ENCODE measurements around the gene FNTB. TPM values are rescaled to one million over a fixed set of nuclear protein-coding genes. Genes with fewer than 3 reads are reported as not detected.

Gene FNTB
- total and polyA plus RNA-seq, 5 donors from 2014 or later: 6.3 to 15.5 (median 7.9) TPM

- peaks cover 38% of the 10 kb centered on the region for H3K36me3 ChIP-seq (ENCODE audit: control insufficient read depth, insufficient read depth, low read length)
- no peak overlapping the region for H3K4me3 ChIP-seq (ENCODE audit: low read depth, low read length)
- no peak for ATAC-seq (ENCODE audit: low read depth in 2 of 2)
- H3K27me3 ChIP-seq (ENCODE audit: control insufficient read depth, insufficient read depth, low read length): no peaks in the 10 kb centered on the region
- H3K36me3 Mint-ChIP-seq: peaks cover 49% of the 10 kb centered on the region
- H3K27ac Mint-ChIP-seq: peak overlapping the region in 1 of 3 donors; percentile 55
- DNase-seq: no peak
- H3K27ac ChIP-seq (ENCODE audit: insufficient read depth, low read length, poor library complexity, severe bottlenecking): no peak overlapping the region
- H3K9me3 ChIP-seq (ENCODE audit: control insufficient read depth in 2 of 2, low read length in 2 of 2): no peaks in the 10 kb centered on the region
- H3K4me1 ChIP-seq (ENCODE audit: control insufficient read depth, insufficient read depth, low read length, poor library complexity, severe bottlenecking): no peaks in the 10 kb centered on the region
- H3K27me3 Mint-ChIP-seq: no peaks in the 10 kb centered on the region
- H3K4me3 Mint-ChIP-seq: no peak overlapping the region
- peaks cover 0 to 2% (median 0%) of the 10 kb centered on the region in 4 donors for H3K4me1 Mint-ChIP-seq
- H3K9me3 Mint-ChIP-seq: peaks cover 0 to 2% (median 0%) of the 10 kb centered on the region in 7 donors
Measured at GRCh38 chr14:65011538-65011937, 24.8 kb downstream of the FNTB start.

- Histone ChIP-seq H3K4me3 (ENCODE audit: low read depth, low read length) (no peak overlapping the region), H3K27ac (ENCODE audit: insufficient read depth, low read length, poor library complexity, severe bottlenecking) (no peak overlapping the region), H3K36me3 (ENCODE audit: control insufficient read depth, insufficient read depth, low read length) (peaks cover 44% of the 10 kb centered on the region), H3K27me3 (ENCODE audit: control insufficient read depth, insufficient read depth, low read length) (no peaks in the 10 kb centered on the region), H3K9me3 (ENCODE audit: control insufficient read depth in 2 of 2, low read length in 2 of 2) (no peaks in the 10 kb centered on the region), H3K4me1 (ENCODE audit: control insufficient read depth, insufficient read depth, low read length, poor library complexity, severe bottlenecking) (no peaks in the 10 kb centered on the region)
- no peak for DNase-seq
- no peaks in the 10 kb centered on the region for H3K27me3 Mint-ChIP-seq
- H3K36me3 Mint-ChIP-seq: peaks cover 54% of the 10 kb centered on the region
- no peak overlapping the region for H3K4me3 Mint-ChIP-seq
- no peak for ATAC-seq (ENCODE audit: low read depth in 2 of 2)
- peaks cover 0 to 2% (median 0%) of the 10 kb centered on the region in 7 donors for H3K9me3 Mint-ChIP-seq
- H3K27ac Mint-ChIP-seq: no peak overlapping the region
- peaks cover 0 to 2% (median 0%) of the 10 kb centered on the region in 4 donors for H3K4me1 Mint-ChIP-seq
Measured at GRCh38 chr14:65012353-65012752, 25.7 kb downstream of the FNTB start.

DNA sequence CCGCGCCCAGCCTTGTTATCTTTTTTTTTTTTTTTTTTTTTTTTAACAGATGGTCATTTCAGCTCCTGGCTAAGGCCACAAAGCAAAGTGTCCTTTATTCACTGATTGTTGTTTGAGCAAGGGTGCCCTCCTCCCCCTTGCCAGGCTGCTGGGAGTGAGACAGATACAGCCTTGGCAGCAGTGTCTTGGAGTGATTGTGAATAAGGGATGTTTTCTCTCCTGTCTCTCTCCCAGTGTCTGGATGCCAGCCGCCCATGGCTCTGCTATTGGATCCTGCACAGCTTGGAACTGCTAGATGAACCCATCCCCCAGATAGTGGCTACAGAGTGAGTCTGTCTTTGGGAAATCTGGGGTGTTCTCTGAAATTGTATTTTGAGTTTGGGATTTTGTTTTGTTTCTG, 28.7 kb downstream of the FNTB start:
- peaks cover 36% of the 10 kb centered on the region for H3K36me3 Mint-ChIP-seq
- no peaks in the 10 kb centered on the region for H3K27me3 ChIP-seq (ENCODE audit: control insufficient read depth, insufficient read depth, low read length)
- no peak overlapping the region for H3K4me3 ChIP-seq (ENCODE audit: low read depth, low read length)
- H3K9me3 ChIP-seq (ENCODE audit: control insufficient read depth in 2 of 2, low read length in 2 of 2): no peaks in the 10 kb centered on the region
- peaks cover 0 to 7% (median 1%) of the 10 kb centered on the region in 4 donors for H3K4me1 Mint-ChIP-seq
- H3K4me3 Mint-ChIP-seq: no peak overlapping the region
- H3K4me1 ChIP-seq (ENCODE audit: control insufficient read depth, insufficient read depth, low read length, poor library complexity, severe bottlenecking): no peaks in the 10 kb centered on the region
- H3K36me3 ChIP-seq (ENCODE audit: control insufficient read depth, insufficient read depth, low read length): peaks cover 32% of the 10 kb centered on the region
- peaks cover 0 to 2% (median 0%) of the 10 kb centered on the region in 7 donors for H3K9me3 Mint-ChIP-seq
- no peak for DNase-seq
- no peak overlapping the region for H3K27ac ChIP-seq (ENCODE audit: insufficient read depth, low read length, poor library complexity, severe bottlenecking)
- no peaks in the 10 kb centered on the region for H3K27me3 Mint-ChIP-seq
- ATAC-seq (ENCODE audit: low read depth in 2 of 2): no peak
- H3K27ac Mint-ChIP-seq: no peak overlapping the region

- H3K4me1 Mint-ChIP-seq: peaks cover 0 to 7% (median 1%) of the 10 kb centered on the region in 4 donors
- H3K4me3 Mint-ChIP-seq: no peak overlapping the region
- peaks cover 33% of the 10 kb centered on the region for H3K36me3 Mint-ChIP-seq
Measured at GRCh38 chr14:65016471-65016870, 29.8 kb downstream of the FNTB start.

GRCh38 chr14:65019944-65020566, 33.4 kb downstream of the FNTB start:
- Histone ChIP-seq H3K9me3 (ENCODE audit: control insufficient read depth in 2 of 2, low read length in 2 of 2) (no peaks in the 10 kb centered on the region), H3K27me3 (ENCODE audit: control insufficient read depth, insufficient read depth, low read length) (no peaks in the 10 kb centered on the region), H3K4me1 (ENCODE audit: control insufficient read depth, insufficient read depth, low read length, poor library complexity, severe bottlenecking) (no peaks in the 10 kb centered on the region), H3K4me3 (ENCODE audit: low read depth, low read length) (no peak overlapping the region), H3K27ac (ENCODE audit: insufficient read depth, low read length, poor library complexity, severe bottlenecking) (no peak overlapping the region), H3K36me3 (ENCODE audit: control insufficient read depth, insufficient read depth, low read length) (peaks cover 18% of the 10 kb centered on the region)
- ATAC-seq (ENCODE audit: low read depth in 2 of 2): no peak
- peak in 1 of 3 donors; percentile 39 for DNase-seq
- peaks cover 21% of the 10 kb centered on the region for H3K36me3 Mint-ChIP-seq
- H3K27me3 Mint-ChIP-seq: no peaks in the 10 kb centered on the region
- H3K4me3 Mint-ChIP-seq: no peak overlapping the region
- H3K27ac Mint-ChIP-seq: no peak overlapping the region
- H3K4me1 Mint-ChIP-seq: peaks cover 0 to 7% (median 1%) of the 10 kb centered on the region in 4 donors
- H3K9me3 Mint-ChIP-seq: no peaks in the 10 kb centered on the region

More at GRCh38 chr14:65016471-65016870, 29.8 kb downstream of the FNTB start:
- Histone ChIP-seq H3K27me3 (ENCODE audit: control insufficient read depth, insufficient read depth, low read length) (no peaks in the 10 kb centered on the region), H3K9me3 (ENCODE audit: control insufficient read depth in 2 of 2, low read length in 2 of 2) (no peaks in the 10 kb centered on the region), H3K36me3 (ENCODE audit: control insufficient read depth, insufficient read depth, low read length) (peaks cover 28% of the 10 kb centered on the region), H3K27ac (ENCODE audit: insufficient read depth, low read length, poor library complexity, severe bottlenecking) (no peak overlapping the region), H3K4me1 (ENCODE audit: control insufficient read depth, insufficient read depth, low read length, poor library complexity, severe bottlenecking) (no peaks in the 10 kb centered on the region), H3K4me3 (ENCODE audit: low read depth, low read length) (no peak overlapping the region)
- ATAC-seq (ENCODE audit: low read depth in 2 of 2) (no peak), DNase-seq (no peak)
- H3K27ac Mint-ChIP-seq: peak overlapping the region in 1 of 3 donors; percentile 57
- peaks cover 0 to 2% (median 0%) of the 10 kb centered on the region in 7 donors for H3K9me3 Mint-ChIP-seq
- no peaks in the 10 kb centered on the region for H3K27me3 Mint-ChIP-seq

- Mint-ChIP-seq H3K27ac (no peak overlapping the region), H3K27me3 (no peaks in the 10 kb centered on the region)
Measured at GRCh38 chr14:65024957-65025356, 38.3 kb downstream of the FNTB start.

GRCh38 chr14:65025818-65026217, 39.1 kb downstream of the FNTB start:
- no peaks in the 10 kb centered on the region for H3K4me1 ChIP-seq (ENCODE audit: control insufficient read depth, insufficient read depth, low read length, poor library complexity, severe bottlenecking)
- no peaks in the 10 kb centered on the region for H3K4me1 Mint-ChIP-seq
- no peaks in the 10 kb centered on the region for H3K9me3 Mint-ChIP-seq
- H3K27ac Mint-ChIP-seq: no peak overlapping the region
- H3K4me3 Mint-ChIP-seq: no peak overlapping the region
- H3K27me3 Mint-ChIP-seq: no peaks in the 10 kb centered on the region
- no peak for DNase-seq
- no peaks in the 10 kb centered on the region for H3K27me3 ChIP-seq (ENCODE audit: control insufficient read depth, insufficient read depth, low read length)
- H3K36me3 ChIP-seq (ENCODE audit: control insufficient read depth, insufficient read depth, low read length): peaks cover 22% of the 10 kb centered on the region
- peaks cover 42% of the 10 kb centered on the region for H3K36me3 Mint-ChIP-seq
- H3K9me3 ChIP-seq (ENCODE audit: control insufficient read depth in 2 of 2, low read length in 2 of 2): no peaks in the 10 kb centered on the region
- no peak overlapping the region for H3K4me3 ChIP-seq (ENCODE audit: low read depth, low read length)
- no peak overlapping the region for H3K27ac ChIP-seq (ENCODE audit: insufficient read depth, low read length, poor library complexity, severe bottlenecking)
- no peak for ATAC-seq (ENCODE audit: low read depth in 2 of 2)

More at GRCh38 chr14:65024957-65025356, 38.3 kb downstream of the FNTB start:
- Mint-ChIP-seq H3K36me3 (peaks cover 37% of the 10 kb centered on the region), H3K4me1 (peaks cover 0 to 2% (median under 1%) of the 10 kb centered on the region in 4 donors), H3K9me3 (no peaks in the 10 kb centered on the region), H3K4me3 (no peak overlapping the region)
- no peak for DNase-seq
- no peak overlapping the region for H3K4me3 ChIP-seq (ENCODE audit: low read depth, low read length)
- H3K9me3 ChIP-seq (ENCODE audit: control insufficient read depth in 2 of 2, low read length in 2 of 2): no peaks in the 10 kb centered on the region
- H3K27ac ChIP-seq (ENCODE audit: insufficient read depth, low read length, poor library complexity, severe bottlenecking): no peak overlapping the region
- no peak for ATAC-seq (ENCODE audit: low read depth in 2 of 2)
- H3K27me3 ChIP-seq (ENCODE audit: control insufficient read depth, insufficient read depth, low read length): no peaks in the 10 kb centered on the region
- no peaks in the 10 kb centered on the region for H3K4me1 ChIP-seq (ENCODE audit: control insufficient read depth, insufficient read depth, low read length, poor library complexity, severe bottlenecking)
- H3K36me3 ChIP-seq (ENCODE audit: control insufficient read depth, insufficient read depth, low read length): peaks cover 20% of the 10 kb centered on the region

DNA sequence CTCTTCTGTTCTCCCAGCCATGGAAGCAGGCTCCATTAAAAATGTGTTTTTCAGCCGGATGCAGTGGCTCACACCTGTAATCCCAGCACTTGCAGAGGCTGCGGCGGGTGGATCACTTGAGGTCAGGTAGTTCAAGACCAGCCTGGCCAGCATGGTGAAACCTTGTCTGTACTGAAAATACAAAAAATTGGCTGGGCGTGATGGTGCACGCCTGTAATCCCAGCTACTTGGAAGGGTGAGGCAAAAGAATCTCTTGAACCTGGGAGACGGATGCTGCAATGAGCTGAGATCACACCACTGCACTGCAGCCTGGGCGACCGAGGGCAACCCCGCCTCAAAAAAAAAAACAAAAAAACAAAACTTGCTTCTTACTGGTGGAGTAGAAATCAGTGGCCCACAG, 39.8 kb downstream of the FNTB start:
- no peaks in the 10 kb centered on the region for H3K9me3 ChIP-seq (ENCODE audit: control insufficient read depth in 2 of 2, low read length in 2 of 2)
- Mint-ChIP-seq H3K36me3 (peaks cover 45% of the 10 kb centered on the region), H3K27me3 (no peaks in the 10 kb centered on the region)

More for the DNA sequence above, 39.8 kb downstream of the FNTB start:
- Mint-ChIP-seq H3K27ac (peak overlapping the region in 1 of 3 donors; percentile 26), H3K4me1 (peaks cover 0 to 2% (median 0%) of the 10 kb centered on the region in 4 donors), H3K4me3 (no peak overlapping the region), H3K9me3 (no peaks in the 10 kb centered on the region)
- Histone ChIP-seq H3K4me3 (ENCODE audit: low read depth, low read length) (no peak overlapping the region), H3K36me3 (ENCODE audit: control insufficient read depth, insufficient read depth, low read length) (peaks cover 22% of the 10 kb centered on the region), H3K4me1 (ENCODE audit: control insufficient read depth, insufficient read depth, low read length, poor library complexity, severe bottlenecking) (no peaks in the 10 kb centered on the region), H3K27me3 (ENCODE audit: control insufficient read depth, insufficient read depth, low read length) (no peaks in the 10 kb centered on the region), H3K27ac (ENCODE audit: insufficient read depth, low read length, poor library complexity, severe bottlenecking) (no peak overlapping the region)
- no peak for DNase-seq
- ATAC-seq (ENCODE audit: low read depth in 2 of 2): no peak

Measured in CD4-positive, CD25-positive, alpha-beta regulatory T cell (primary cell).